HG03103 (cell line): ENCODE data around the gene MAP3K5.
A peak's percentile ranks its signal among the peaks of the same experiment; 100 is the strongest.

ENCODE experiments used
- ATAC-seq: cut with Tn5 transposase; IDR thresholded peaks from one replicate; pipeline ENCODE4 v1.9.1; 2021; ENCODE audit warnings: low read depth; ENCODE audit not compliant: unreplicated experiment

The MAP3K5 gene

DNA sequence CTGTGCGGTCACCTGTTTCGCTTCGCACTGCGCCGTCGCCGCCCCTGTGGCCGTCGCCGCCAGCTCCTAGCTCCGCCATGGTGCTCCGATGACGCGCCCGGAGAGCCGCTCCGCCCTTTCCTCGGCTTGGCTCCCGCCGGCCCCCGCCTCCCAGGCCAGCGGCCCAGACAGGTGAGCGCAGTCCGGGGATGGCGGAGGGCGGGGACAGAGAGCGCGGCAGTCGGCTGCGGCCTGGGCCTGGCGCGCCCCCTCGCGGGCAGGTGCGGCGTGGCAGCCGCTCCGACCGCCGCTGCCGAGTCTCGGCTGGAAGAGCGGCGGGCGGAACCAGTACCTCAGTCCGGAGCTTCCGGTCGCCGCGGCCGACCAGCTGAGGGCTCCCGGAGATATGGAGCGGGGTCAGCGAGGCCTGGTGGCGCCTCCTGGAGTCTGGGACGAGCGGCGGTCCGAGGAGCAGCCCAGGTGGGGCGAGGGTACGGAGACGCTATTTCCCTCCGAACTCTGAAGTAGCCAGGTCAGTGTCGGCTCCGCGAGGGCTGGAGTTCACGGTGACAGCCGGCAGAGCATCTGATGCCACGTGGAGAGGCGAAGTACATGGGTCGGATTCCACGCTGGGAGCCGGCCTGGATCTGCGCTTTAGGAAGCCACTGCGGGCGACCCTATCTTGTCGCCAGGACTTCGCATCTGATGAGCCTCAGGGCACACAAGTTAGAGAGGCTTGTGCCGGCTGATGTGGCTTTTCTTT, 241.8 kb downstream of the MAP3K5 start, which contains the start of gene MAP7:
Gene MAP7, minus strand, starts transcription at position 93 of the 742 bp plus-strand sequence. Its CDS starts 14 bp downstream, at position 79.
- ATAC-seq = peak; percentile 66

DNA sequence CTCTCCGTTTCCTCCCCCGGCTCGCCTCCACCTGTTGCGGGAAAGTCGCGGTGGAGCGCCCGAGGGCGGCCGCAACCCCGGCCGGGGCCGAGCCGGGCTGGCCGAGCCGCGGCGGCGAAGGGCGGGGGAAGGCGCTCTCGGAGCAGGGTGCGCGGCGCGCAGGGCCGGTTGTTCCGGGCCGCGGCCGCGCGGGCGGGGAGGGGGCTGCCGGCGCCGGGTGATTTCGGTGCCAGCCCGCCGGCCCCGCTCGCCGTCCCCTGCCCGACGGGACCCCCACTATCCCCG, 242.3 kb downstream of the MAP3K5 start:
- ATAC-seq = peak; percentile 45

DNA sequence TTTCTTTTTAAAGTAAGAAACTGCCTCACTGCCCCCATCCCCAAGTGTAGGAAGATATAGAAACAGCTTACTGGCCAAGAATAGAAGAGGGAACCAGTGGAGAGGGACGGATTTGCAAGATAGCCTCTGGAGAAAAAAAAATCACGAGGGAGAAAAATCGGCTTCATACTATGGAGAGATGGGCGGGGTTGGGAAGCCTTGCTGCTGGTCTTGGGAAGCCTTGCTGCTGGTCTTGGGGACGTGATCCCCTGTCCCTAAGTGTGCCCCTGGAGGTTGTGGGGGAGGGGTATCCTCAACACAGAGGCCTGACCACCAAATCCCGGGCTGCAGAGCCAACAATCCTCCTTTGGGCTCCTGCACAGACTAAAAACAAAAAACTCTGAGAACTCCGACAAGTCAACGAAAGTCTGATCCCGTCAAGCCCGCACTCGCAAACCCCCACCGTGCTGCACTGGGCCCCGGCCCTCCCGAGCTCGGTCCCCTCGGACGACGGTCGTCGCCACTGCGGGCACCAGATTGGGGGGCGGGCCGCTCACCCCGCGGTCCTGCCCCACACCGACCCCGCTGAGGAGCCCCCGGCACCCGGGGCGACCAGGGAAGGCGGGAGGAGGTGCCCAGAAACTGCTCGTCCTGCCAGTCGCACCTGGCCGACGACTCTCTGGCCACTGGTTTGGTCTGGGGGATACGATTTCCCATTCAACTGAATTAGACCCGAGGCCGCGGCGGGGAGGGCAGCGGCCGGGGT, 242.8 kb downstream of the MAP3K5 start:
- no peak for ATAC-seq

DNA sequence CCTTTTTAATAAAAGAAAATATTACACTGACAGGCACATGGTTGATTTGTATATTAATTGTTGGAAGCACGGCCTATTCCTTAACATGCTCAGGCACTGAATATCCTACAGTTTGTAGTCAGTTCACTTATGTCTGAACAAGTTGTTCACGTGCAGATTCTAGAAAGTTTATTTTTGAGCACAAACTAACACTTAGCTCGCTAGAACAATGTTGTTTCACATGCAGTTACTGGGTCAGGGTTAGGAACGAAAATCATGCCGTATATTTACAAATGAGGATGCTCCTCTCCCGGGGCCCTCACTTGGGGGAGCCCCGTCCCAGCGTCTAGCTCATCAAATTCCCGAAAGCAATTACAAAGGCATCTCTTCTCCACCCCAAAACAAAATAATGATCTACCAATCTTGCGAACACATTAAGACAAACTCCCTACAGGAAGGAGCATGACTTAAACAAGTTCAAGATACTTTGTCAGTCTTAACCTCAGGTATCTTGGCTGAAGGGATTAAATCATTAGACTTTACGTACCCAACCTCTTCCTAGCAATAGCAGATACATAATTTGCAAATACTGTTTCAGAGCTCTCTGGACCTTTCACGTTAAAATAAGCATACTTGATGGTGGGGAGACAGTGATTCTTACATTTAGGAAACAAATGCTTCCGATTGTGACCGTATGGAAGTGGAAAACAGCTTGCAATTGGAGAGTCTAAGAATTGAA, 243.5 kb downstream of the MAP3K5 start:
- no peak for ATAC-seq

DNA sequence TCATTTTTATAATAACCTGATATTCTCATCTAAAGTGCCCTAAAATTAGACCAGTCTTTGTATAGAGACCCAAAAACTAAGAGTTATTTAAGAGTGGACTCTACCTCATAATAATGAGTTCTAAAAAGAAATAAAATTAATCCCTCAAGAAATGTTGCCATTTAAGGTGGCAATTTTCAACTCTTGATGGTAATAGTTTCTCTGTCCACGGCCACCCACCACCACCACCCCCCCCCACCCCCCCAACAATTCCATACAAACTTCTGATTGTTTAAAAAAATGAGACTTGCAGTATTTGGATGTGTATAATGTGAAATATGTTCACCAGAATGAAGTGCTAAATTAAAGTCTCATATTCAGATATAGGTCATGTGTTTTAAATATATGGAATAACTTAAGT, 244.4 kb downstream of the MAP3K5 start:
- ATAC-seq = no peak

DNA sequence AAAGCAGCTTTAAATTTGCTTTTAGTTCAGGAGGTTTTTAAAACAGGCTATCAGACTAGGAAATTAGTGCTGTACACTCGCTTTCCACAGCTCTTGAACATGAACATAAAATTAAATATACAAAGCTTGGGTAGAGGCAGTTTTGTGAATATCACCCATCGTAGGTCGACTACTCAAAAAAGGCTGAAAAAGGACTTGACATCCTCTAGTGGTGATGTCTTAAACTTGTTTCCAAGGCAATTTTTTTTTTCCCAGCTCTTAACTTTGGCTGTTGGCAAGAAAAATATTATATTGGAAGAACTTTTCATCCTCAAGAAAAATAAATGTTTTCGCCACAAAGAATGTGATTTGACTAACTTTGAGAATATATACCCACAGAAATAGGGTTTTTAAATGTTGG, 244.9 kb downstream of the MAP3K5 start:
- ATAC-seq = no peak

DNA sequence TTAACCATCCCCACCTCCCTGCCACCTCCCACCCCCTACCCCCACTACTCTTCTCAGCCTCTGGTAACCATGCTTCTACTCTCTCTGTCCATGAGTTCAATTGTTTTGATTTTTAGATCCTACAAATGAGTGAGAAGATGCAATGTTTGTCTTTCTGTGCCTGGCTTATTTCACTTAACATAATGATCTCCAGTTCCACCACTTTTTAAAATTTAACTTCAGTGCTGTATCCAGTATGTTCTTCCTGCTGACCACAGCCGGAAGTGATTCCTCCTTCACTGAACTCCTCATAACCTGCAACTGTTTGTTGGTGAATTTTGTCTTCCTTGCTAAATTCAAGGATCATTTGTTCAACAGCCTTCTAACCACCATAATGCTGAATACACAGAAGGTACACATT, 245.9 kb downstream of the MAP3K5 start:
- ATAC-seq = no peak

DNA sequence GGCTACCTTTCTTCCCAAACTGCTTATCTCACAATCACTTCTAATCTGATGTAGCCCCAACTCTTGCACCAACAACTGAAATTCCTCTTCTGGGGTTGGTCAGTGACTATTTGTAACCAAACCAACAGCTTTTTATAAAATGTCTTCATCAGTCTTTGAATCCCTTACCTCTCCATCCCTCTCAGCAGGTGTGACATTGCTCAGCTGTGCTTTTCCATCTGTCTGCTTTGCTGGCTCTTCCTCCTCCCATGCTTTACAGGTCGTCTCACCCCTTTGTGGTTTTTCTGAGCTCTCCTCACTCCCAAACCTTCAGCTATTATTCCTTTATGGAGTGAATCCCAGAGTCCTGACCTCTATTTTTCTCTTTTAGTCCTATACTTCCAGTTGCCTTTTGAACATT, 248.0 kb downstream of the MAP3K5 start:
- no peak for ATAC-seq

DNA sequence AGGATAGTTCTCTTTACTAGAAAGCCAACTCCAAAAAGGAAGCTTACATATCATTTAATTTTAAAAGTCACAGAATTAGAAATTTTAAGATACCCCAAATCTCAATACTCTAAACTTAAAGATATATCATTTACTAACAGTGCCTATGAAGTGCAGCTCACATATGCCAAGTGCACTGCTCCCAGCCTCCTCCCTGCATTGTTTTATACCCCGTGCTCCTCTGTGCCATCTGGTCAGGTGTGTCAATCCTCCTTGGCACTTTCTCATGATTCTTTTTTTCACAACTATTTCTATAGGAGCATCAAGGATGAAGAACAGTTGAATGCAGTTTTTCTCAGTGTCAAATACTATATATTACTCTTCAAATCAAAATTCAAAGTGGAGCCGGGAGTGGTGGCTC, 250.9 kb downstream of the MAP3K5 start:
- ATAC-seq = no peak

DNA sequence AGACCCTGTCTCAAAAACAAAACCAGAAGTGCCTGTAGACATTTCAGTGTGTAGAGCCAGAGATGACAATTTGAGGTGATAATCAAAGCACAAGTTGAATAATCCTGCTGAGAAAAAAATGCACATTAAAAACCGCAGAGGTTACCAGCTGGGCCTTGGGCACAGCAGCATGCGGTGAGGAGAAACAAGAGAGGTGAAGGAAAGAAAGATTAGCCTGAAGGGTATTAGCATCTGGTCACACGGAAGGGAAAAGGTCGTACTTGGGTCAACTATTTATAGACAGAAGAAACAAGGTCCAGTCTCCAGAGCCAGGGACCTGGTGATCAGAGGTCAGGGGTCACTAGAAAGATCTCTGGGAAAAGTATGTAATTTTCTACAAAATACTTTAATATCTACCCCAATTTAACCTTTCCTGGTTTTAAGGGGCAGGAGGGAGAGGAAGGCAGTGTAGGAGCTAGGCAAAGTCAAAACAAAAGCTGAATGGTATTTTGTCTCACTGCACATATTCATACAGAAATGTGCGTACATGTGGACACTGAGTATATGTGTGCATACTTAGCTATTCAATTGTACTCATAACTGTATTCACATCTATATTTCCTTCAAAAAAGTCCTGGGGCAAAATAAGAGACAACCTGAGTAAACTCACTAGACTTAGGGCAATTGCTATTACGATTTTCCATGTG, 252.2 kb downstream of the MAP3K5 start:
- no peak for ATAC-seq

DNA sequence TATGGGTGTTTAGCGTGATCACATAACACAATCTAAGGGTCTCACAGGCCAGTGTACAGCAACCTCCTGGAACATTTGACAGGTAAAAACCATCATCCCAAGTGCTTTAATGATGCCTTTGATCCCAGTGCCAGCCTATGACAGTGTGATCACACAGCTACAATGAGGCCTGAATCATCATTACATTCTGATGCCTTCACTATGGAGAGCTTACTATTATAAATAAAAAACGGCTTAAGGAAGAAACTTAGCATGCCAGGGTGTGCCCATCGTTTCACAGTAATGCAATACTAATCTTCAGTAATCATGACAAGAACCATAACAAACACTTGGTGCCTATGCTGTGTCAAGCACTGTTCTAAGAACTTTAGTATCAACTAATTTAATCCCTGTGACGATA, 253.4 kb downstream of the MAP3K5 start:
- no peak for ATAC-seq

DNA sequence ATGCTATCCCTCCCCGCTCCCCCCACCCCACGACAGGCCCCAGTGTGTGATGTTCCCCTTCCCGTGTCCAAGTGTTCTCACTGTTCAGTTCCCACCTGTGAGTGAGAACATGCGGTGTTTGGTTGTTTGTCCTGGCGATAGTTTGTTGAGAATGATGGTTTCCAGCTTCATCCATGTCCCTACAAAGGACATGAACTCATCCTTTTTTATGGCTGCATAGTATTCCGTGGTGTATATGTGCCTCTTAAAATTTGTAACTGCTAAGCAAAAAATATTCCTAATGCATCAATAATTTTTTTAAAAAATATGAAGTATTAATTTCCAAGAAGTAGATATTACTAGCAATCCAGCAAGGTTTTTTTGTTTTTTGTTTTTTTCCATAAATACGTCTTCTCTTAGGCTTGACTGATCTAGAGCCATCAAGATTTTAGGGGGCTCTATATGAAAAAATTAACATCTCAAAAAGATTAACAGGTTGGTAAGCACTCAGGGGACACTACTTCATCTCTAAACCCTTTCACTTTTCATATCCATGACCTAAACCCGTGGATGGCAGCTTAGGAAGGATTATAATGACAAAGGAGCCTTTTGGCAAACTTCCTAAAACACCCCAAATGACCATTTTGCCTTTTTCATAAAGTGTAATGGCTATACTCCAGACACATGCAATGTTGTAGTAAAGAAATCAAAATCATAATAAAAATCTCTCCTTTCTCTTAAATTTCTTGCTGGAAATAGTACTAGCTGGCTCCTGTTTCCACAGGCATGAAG, 256.2 kb downstream of the MAP3K5 start:
- ATAC-seq = no peak

DNA sequence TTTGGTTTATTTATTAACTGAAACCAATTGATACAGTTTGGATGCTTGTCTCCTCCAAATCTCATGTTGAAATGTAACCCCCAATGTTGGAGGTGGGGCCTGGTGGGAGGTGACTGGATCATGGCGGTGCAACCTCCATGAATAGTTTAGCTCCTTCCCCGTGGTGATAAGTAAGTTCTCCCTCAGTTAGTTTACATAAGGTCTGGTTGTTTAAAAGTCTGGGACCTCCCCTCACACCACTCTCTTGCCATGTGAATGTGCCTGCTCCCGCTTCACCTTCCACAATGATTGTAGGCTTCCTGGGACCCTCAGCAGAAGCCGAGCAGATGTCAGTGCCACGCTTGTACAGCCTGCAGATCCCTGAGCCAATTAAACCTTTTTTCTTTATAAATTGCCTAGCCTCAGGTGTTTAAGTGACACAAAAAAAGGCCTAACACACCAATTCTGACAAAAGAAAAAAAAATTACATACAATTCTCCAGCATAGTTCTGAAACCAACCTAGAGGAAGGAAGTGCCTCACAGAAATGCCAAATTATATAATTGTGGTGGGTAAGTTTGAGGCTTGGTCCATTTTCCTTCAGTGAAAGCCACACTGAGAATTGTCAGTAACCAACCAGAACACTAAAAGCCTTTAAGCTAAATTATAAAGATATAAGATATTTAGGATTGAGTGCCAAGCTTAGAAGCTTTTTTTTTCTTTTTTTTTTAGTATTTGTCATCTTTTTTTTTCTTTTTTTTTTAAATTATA, 257.1 kb downstream of the MAP3K5 start:
- ATAC-seq = no peak

DNA sequence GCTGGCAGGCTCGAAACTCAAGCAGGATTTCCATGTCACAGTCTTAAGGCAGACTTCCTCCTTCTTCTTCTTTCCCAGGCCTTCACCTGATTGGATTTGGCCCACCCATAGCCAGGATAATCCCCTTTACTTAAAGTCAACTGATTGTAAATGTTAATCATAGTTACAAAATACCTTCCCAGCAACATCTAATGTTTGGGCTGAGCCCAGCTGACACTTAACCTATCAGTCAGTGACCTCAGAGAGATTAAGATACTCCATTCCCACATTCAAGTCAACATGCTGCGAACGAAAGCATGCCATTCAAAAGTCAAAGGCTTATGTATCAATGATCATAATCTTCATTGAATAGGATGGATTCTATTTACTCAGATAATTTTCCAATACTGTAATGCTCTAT, 258.0 kb downstream of the MAP3K5 start:
- ATAC-seq = no peak

DNA sequence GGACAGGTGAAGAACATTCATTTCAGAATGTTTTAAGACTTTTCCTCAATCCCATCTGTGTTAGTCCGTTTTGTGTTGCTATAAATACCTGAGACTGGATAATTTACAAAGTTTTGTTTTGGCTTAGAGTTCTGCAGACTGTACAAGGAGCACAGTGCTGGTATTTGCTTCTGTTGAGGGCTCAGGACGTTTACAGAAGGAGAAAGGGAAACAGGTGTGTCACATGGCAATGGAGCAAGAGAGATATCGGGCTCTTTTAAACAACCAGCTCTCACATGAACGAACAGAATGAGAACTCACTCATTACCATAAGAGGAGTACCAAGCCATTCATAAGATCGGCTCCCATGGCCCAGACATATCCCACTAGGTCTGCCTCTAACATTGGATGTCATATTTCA, 258.8 kb downstream of the MAP3K5 start:
- ATAC-seq = no peak

DNA sequence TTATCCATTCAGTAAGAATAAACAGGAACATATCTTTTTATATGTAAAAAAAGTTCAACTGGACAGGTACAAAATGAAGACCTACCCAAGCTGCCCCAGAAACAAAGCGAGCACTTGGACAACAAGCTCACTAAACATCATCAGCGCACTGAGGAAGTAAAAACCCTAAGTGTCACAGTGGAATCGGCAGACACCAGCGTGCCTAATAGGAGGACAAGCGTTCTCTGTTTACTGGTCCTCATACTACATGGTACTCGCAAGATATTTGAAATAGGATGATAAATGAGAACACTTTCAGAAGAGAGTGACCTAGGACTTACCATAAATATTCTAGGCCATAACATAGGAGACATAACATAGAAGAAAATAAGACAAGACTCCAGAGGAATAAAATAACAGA, 260.2 kb downstream of the MAP3K5 start:
- no peak for ATAC-seq

DNA sequence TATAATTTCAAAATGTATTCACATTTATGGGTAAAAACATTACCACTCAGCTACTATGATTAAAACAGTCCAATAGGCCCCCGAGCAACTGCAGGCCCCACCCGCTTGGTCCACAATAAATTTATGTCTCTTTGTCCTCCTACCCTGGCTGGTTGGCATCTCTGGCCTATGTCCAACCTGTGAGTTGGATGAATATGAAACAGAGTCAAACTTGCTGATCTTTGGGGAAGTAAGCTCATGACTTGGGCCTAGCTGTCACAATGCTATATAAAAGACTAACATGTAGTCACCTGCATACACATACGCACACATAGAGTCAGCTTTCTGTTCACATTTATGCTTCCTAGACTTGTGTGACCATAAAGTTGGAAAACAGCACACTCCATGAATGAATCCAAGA, 262.6 kb downstream of the MAP3K5 start:
- ATAC-seq = no peak

DNA sequence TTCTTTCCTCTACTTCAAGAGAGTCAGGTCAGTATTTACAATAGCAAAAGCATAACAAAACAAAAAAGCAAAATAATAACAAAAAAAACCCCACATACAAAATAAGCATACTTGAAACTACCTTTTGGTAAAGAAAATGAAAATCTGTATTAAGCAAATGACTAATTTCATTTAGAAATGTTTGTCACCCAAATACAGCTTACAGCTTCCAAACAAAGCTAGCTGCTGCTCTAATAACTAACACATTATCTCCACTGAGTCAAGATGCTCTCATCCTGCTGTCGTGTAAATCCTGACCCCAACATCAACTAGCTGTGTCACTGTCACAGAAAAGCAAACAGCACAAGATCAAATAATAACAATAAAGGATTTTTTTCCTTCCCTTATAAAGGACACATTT, 263.8 kb downstream of the MAP3K5 start:
- ATAC-seq = no peak

DNA sequence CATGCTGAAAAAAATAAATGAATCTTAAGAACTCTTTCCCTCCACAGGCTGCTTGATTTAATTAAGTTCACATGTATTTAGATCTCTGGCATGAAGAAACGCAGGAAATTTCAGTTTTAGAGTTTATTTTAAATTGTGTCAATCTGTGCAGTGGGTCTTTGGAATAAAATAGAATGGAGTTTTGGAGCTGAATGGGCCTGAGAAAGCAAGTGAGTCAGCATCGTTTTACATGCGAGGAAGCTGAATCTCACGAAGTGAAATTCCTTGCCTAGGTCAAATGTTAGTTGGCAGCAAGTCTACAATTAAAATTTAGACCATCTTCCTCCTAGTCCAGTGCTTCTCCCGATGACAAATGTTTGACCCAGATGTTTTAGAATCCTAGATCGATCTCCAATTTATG, 264.4 kb downstream of the MAP3K5 start:
- no peak for ATAC-seq

DNA sequence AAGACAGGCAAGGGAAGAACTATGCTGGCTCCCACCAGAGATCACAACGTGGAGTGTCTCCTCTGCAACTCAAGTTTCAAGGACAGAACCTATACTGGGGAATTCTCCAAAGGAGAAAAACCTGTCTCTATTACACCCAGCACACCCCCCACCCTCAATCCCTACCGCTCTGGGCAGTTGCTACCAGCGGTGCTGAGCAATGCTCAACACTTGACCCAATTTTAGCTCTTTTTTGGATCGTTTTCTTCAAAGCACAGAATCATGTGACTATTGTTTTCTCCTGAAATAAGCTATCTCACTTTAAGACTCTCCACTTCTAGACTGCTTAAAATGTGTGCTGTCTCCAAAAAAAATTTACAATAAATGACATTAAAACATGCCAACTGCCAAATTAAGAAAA, 265.3 kb downstream of the MAP3K5 start:
- ATAC-seq = no peak
